ENCODE results near the gene GAS2L3. TPM values are rescaled to one million over a fixed set of nuclear protein-coding genes. Genes with fewer than 3 reads are reported as not detected.
"Not testable (repeated sequence)": the region's sequence is repeated elsewhere in the genome, so short reads cannot be mapped to it uniquely, and the experiment has no call there.

GAS2L3 gene
- total RNA-seq, 1 donor from 2014 or later, result 15.1 TPM

DNA sequence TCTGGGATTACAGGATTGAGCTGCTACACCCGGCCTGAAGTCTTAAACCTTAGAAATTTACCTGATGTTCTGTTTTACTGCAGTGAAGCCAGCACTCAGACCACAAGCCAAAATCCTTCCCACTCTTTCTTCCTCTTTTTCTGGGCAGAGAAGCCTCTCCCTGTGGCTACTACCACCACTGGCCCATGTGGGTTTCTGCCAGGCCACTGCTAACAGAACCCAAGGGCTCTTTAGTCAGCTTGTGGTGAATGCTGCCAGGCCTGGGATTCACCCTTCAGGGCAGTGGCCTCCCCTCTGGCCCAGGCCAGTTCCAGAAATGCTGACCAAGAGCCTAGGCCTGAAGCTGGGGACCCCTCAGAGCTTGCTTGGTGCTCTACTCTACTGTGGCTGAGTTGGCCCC lies 35.3 kb downstream of the GAS2L3 start:
- no peak for TF ChIP-seq CTCF (IDR thresholded peaks at IDR 0.05)
- DNase-seq (no peak), ATAC-seq (peak; percentile 91)
- no peaks in the 10 kb centered on the region for H3K4me1 ChIP-seq
- no peaks in the 10 kb centered on the region for H3K36me3 ChIP-seq
- no peak overlapping the region for H3K27ac ChIP-seq
- no peak overlapping the region for H3K4me3 ChIP-seq
- no peaks in the 10 kb centered on the region for H3K27me3 ChIP-seq
- no peaks in the 10 kb centered on the region for H3K9me3 ChIP-seq
- intact Hi-C loops (cut with DNase I), result no loop called here

DNA sequence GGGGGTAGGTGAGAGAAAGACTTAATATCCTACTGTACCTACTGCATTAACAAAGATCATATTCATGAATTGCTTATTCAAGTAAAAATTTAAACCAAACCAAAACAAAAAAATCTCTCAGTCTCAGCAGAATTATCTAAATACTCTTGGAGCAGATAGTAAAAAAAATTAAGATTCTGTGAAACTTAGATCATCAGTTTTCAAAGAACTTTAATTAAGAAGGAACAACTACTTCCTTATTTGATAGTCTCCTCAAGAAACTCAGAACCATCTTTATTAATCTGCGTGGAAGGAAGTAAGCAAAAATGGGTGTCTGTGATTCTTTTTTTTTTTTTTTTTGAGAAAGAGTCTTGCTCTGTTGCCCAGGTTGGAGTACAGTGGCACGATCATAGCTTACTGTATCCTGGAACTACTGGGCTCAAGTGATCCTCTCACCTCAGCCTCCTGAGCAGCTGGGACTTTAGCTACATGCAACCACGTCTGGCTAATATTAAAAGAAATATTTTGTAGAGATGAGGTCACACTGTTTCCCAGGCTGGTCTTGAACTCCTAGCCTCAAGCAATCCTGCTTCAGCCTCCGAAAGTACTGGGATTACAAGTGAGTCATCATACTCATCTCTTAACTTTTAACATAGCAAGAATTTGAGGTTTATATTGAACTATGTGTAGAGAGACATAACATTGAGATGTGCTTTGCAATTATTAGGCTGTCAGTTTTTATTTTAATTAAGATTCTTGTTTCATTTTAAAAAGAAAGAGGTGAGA lies 37.4 kb downstream of the GAS2L3 start:
- intact Hi-C loops (cut with DNase I), result no loop called here

GRCh38 chr12:100612606-100613005 lies 39.1 kb downstream of the GAS2L3 start:
- Histone ChIP-seq H3K36me3 (no peaks in the 10 kb centered on the region), H3K4me3 (no peak overlapping the region), H3K27ac (no peak overlapping the region), H3K27me3 (no peaks in the 10 kb centered on the region), H3K4me1 (no peaks in the 10 kb centered on the region), H3K9me3 (no peaks in the 10 kb centered on the region)
- ATAC-seq (no peak), DNase-seq (no peak)
- intact Hi-C loops (cut with DNase I), result no loop called here
- no peak for TF ChIP-seq CTCF (IDR thresholded peaks at IDR 0.05)

More for the DNA sequence above, 37.4 kb downstream of the GAS2L3 start:
- Histone ChIP-seq H3K9me3 (no peaks in the 10 kb centered on the region), H3K27ac (no peak overlapping the region), H3K27me3 (no peaks in the 10 kb centered on the region), H3K36me3 (no peaks in the 10 kb centered on the region), H3K4me3 (no peak overlapping the region), H3K4me1 (no peaks in the 10 kb centered on the region)
- DNase-seq (no peak), ATAC-seq (no peak)
- TF ChIP-seq CTCF (IDR thresholded peaks at IDR 0.05), result no peak

DNA sequence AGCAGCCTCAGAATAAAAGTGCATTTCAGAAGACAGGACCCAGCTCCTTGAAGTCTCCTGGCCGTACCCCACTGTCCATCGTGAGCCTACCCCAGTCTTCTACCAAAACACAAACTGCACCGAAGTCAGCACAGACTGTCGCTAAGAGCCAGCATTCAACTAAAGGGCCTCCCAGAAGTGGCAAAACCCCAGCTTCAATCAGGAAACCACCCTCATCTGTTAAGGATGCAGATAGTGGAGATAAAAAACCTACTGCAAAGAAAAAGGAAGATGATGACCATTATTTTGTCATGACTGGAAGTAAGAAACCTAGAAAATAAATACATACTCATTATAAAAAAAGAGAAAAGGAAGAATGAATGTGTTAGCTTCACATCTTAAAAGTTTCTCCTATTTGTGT lies 51.1 kb downstream of the GAS2L3 start:
- no peaks in the 10 kb centered on the region for H3K9me3 ChIP-seq
- ATAC-seq (no peak), DNase-seq (no peak)
- no peak overlapping the region for H3K4me3 ChIP-seq
- H3K36me3 ChIP-seq, result no peaks in the 10 kb centered on the region
- intact Hi-C loops (cut with DNase I), result no loop called here
- H3K4me1 ChIP-seq, result no peaks in the 10 kb centered on the region
- no peak for TF ChIP-seq CTCF (IDR thresholded peaks at IDR 0.05)
- no peak overlapping the region for H3K27ac ChIP-seq
- H3K27me3 ChIP-seq, result no peaks in the 10 kb centered on the region

GRCh38 chr12:100632445-100632892 lies 59.0 kb downstream of the GAS2L3 start:
- Histone ChIP-seq H3K27me3 (no peaks in the 10 kb centered on the region), H3K4me1 (no peaks in the 10 kb centered on the region), H3K27ac (no peak overlapping the region), H3K36me3 (no peaks in the 10 kb centered on the region), H3K4me3 (no peak overlapping the region), H3K9me3 (no peaks in the 10 kb centered on the region)
- intact Hi-C loops (cut with DNase I), result no loop called here
- no peak for TF ChIP-seq CTCF (IDR thresholded peaks at IDR 0.05)
- ATAC-seq, result no peak
- DNase-seq, result no peak

GRCh38 chr12:100633082-100633785 lies 59.8 kb downstream of the GAS2L3 start:
- H3K27ac ChIP-seq; DNase-seq; H3K27me3 ChIP-seq; H3K9me3 ChIP-seq; H3K4me1 ChIP-seq; intact Hi-C loops (cut with DNase I); H3K4me3 ChIP-seq; ATAC-seq; H3K36me3 ChIP-seq: not testable (repeated sequence)
